ENCODE measurements around the gene THAP7.

THAP7 gene

GRCh38 chr22:20963201-20964052 lies 38.5 kb downstream of the THAP7 start:
- no peak for DNase-seq

- no peak for DNase-seq
Observed at GRCh38 chr22:20962491-20962945, 39.4 kb downstream of the THAP7 start.

- no peak for DNase-seq
Observed at GRCh38 chr22:20960609-20961008, 41.3 kb downstream of the THAP7 start.

- no peak for DNase-seq
Observed at GRCh38 chr22:20959578-20960461, 42.1 kb downstream of the THAP7 start.

- DNase-seq = no peak
Observed at GRCh38 chr22:20957683-20958431, 44.1 kb downstream of the THAP7 start.

GRCh38 chr22:20957102-20957682 lies 44.7 kb downstream of the THAP7 start:
- DNase-seq = no peak

- DNase-seq = peak; percentile 33
Observed at GRCh38 chr22:20956258-20957101, 45.4 kb downstream of the THAP7 start.

GRCh38 chr22:20955548-20955947 lies 46.4 kb downstream of the THAP7 start:
- DNase-seq = no peak

GRCh38 chr22:20953668-20954500 lies 48.0 kb downstream of the THAP7 start:
- DNase-seq = peak; percentile 32

GRCh38 chr22:20953342-20953608 lies 48.6 kb downstream of the THAP7 start:
- no peak for DNase-seq

- DNase-seq = no peak
Observed at GRCh38 chr22:20952544-20953341, 49.2 kb downstream of the THAP7 start.

GRCh38 chr22:20951932-20952380 lies 50.0 kb downstream of the THAP7 start:
- DNase-seq = no peak

GRCh38 chr22:20951151-20951931 lies 50.6 kb downstream of the THAP7 start:
- no peak for DNase-seq

GRCh38 chr22:20949698-20950183 lies 52.2 kb downstream of the THAP7 start:
- DNase-seq = no peak
